Trophoblast cell (in vitro differentiated cells and primary cell): Measurements from ENCODE around the gene PLAAT2.

Experiments used
- DNase-seq, 2 donors: peaks; one replicate each; pipeline ENCODE4 v3.0.0-alpha.2; 2016
- H2AFZ ChIP-seq: 2 replicates; pipeline ENCODE4 v1.6.1; 2013; ENCODE audit warnings: low read length, moderate library complexity, mild to moderate bottlenecking; ENCODE audit not compliant: insufficient read depth, poor library complexity
- H2AK5ac ChIP-seq: 2 replicates; pipeline ENCODE4 v1.6.1; 2013; ENCODE audit warnings: mild to moderate bottlenecking, low read length
- H2BK120ac ChIP-seq: 2 replicates; pipeline ENCODE4 v1.6.1; 2013; ENCODE audit warnings: low read length, mild to moderate bottlenecking, moderate library complexity; ENCODE audit not compliant: insufficient read depth, poor library complexity
- H2BK12ac ChIP-seq: 2 replicates; pipeline ENCODE4 v1.6.1; 2013; ENCODE audit warnings: mild to moderate bottlenecking, low read length, moderate library complexity
- H2BK5ac ChIP-seq: 2 replicates; pipeline ENCODE4 v1.6.1; 2013; ENCODE audit warnings: low read length, low read depth, moderate library complexity, mild to moderate bottlenecking; ENCODE audit not compliant: poor library complexity
- H3K14ac ChIP-seq: 2 replicates; pipeline ENCODE4 v1.6.1; 2013; ENCODE audit warnings: mild to moderate bottlenecking, low read length
- H3K18ac ChIP-seq: 2 replicates; pipeline ENCODE4 v1.6.1; 2013; ENCODE audit warnings: mild to moderate bottlenecking, low read length
- H3K23ac ChIP-seq: 2 replicates; pipeline ENCODE4 v1.6.1; 2013; ENCODE audit warnings: low read length
- H3K27ac ChIP-seq: 2 replicates; pipeline ENCODE4 v1.5.1; 2013; ENCODE audit warnings: low read depth, mild to moderate bottlenecking, inconsistent platforms, low read length, moderate library complexity
- H3K27me3 ChIP-seq: 2 replicates; pipeline ENCODE4 v1.6.1; 2013; ENCODE audit warnings: inconsistent platforms, mild to moderate bottlenecking, low read length, moderate library complexity; ENCODE audit not compliant: insufficient read depth
- H3K36me3 ChIP-seq, 2 experiments: 1 replicate in 1 of 2; 2 replicates in 1 of 2; pipeline ENCODE4 v1.6.1; 2013; ENCODE audit warnings: low read length in 2 of 2, mild to moderate bottlenecking in 2 of 2, moderate library complexity in 1 of 2; ENCODE audit not compliant: insufficient read depth in 2 of 2, control insufficient read depth in 1 of 2
- H3K4ac ChIP-seq: 2 replicates; pipeline ENCODE4 v1.6.1; 2013; ENCODE audit warnings: low read depth, mild to moderate bottlenecking, low read length, moderate library complexity
- H3K4me1 ChIP-seq, 2 experiments: 1 replicate in 1 of 2; 2 replicates in 1 of 2; pipeline ENCODE4 v1.6.1; 2013; ENCODE audit warnings: low read length in 2 of 2, mild to moderate bottlenecking in 2 of 2, moderate library complexity in 1 of 2; ENCODE audit not compliant: insufficient read depth in 2 of 2, control insufficient read depth in 1 of 2
- H3K4me2 ChIP-seq: 2 replicates; pipeline ENCODE4 v1.6.1; 2013; ENCODE audit warnings: inconsistent platforms, mild to moderate bottlenecking, low read length, moderate library complexity
- H3K4me3 ChIP-seq: 2 replicates; pipeline ENCODE4 v1.5.1; 2013; ENCODE audit warnings: mild to moderate bottlenecking, low read depth, low read length, inconsistent platforms
- H3K79me1 ChIP-seq: one replicate; pipeline ENCODE4 v1.6.1; 2013; ENCODE audit warnings: low read length
- H3K79me2 ChIP-seq: 2 replicates; pipeline ENCODE4 v1.6.1; 2013; ENCODE audit warnings: low read length, mild to moderate bottlenecking; ENCODE audit not compliant: control insufficient read depth, insufficient read depth, poor library complexity
- H3K9ac ChIP-seq: 2 replicates; pipeline ENCODE4 v1.6.1; 2013; ENCODE audit warnings: mild to moderate bottlenecking, low read length
- H3K9me3 ChIP-seq: 2 replicates; pipeline ENCODE4 v1.6.1; 2013; ENCODE audit warnings: low read depth, mild to moderate bottlenecking, control low read depth, inconsistent platforms, low read length; ENCODE audit not compliant: insufficient read depth
- H4K12ac ChIP-seq: 2 replicates; pipeline ENCODE4 v1.6.1; 2013; ENCODE audit warnings: low read depth, mild to moderate bottlenecking, low read length, moderate library complexity
- H4K8ac ChIP-seq: 2 replicates; pipeline ENCODE4 v1.6.1; 2013; ENCODE audit warnings: low read depth, mild to moderate bottlenecking, low read length, moderate library complexity
- H4K91ac ChIP-seq: one replicate; pipeline ENCODE4 v1.6.1; 2013; ENCODE audit warnings: low read depth, mild to moderate bottlenecking, low read length, moderate library complexity
- WGBS: extraction: QIAGEN DNeasy Blood & Tissue Kit; methylation state at CpG from one replicate; pipeline ENCODE4 v1.1.7; 2013; ENCODE audit warnings: missing lambda C conversion rate; ENCODE audit not compliant: insufficient read length, insufficient coverage; ENCODE audit errors: extremely low coverage; 5-methylcytosine and 5-hydroxymethylcytosine counted together

Gene PLAAT2

DNA sequence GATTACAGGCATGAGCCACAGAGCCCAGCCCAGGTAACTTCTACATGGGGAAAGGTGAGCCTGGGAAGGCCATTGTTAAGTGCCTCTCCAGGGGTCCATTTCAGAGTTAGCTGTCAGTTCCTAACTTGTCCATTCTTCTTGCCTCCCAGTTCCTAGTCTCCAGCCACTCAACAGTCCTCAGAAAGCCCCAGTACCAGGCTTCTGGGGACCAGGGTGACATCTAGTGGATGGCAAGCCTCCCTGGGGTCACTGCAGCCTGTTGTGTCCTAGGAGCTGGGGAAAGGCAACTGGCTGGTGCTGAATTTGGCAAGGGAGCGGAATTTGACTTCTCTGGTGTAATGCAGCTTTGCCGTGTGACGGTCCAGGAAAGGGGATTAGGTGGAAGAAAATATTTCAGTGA, 55.2 kb downstream of the PLAAT2 start:
- H3K4me3 ChIP-seq: no peak overlapping the region
- H4K8ac ChIP-seq: no peak overlapping the region
- no peak overlapping the region for H2BK120ac ChIP-seq
- H2BK5ac ChIP-seq: no peak overlapping the region
- no peak overlapping the region for H4K12ac ChIP-seq
- peaks cover 4% of the 10 kb centered on the region for H3K79me1 ChIP-seq
- H3K9ac ChIP-seq: no peak overlapping the region
- H3K4me2 ChIP-seq: no peak overlapping the region
- H3K14ac ChIP-seq: no peak overlapping the region
- H3K27ac ChIP-seq: no peak overlapping the region
- no peaks in the 10 kb centered on the region for H3K36me3 ChIP-seq
- no peak overlapping the region for H3K18ac ChIP-seq
- WGBS: no CpG with 5 or more reads among the region's 3 CpGs
- no peak overlapping the region for H4K91ac ChIP-seq
- H3K27me3 ChIP-seq: no peaks in the 10 kb centered on the region
- no peak overlapping the region for H2AK5ac ChIP-seq
- peaks cover 2% of the 10 kb centered on the region for H3K9me3 ChIP-seq
- no peak overlapping the region for H2AFZ ChIP-seq
- H3K4me1 ChIP-seq: peaks cover 9 to 16% of the 10 kb centered on the region in 2 experiments
- H3K4ac ChIP-seq: no peak overlapping the region
- H3K23ac ChIP-seq: no peak overlapping the region
- no peak overlapping the region for H2BK12ac ChIP-seq
- peaks cover 1% of the 10 kb centered on the region for H3K79me2 ChIP-seq
- DNase-seq: no peak

DNA sequence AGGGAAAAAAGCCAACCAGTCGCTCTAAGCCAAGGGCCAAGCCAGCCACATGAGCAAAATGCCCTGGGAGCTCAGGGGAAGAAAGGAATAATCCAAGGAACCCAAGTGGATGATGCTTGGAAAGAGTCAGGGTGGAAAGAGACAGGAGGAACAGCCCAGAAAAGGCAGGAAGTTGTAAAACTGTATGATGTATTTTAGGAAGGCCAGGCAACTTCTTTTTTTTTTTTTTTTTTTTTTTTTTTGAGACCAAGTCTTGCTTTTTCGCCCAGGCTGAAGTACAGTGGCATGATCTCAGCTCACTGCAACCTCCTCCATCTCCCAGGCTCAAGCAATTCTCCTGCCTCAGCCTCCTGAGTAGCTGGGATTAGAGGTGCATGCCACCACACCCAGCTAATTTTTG, 55.7 kb downstream of the PLAAT2 start:
- Histone ChIP-seq H2BK120ac (no peak overlapping the region), H3K4me2 (no peak overlapping the region), H3K4me1 (peaks cover 9 to 16% of the 10 kb centered on the region in 2 experiments), H3K27ac (no peak overlapping the region), H3K27me3 (no peaks in the 10 kb centered on the region), H3K9me3 (peaks cover 2% of the 10 kb centered on the region), H3K79me2 (peaks cover 1% of the 10 kb centered on the region), H2BK12ac (no peak overlapping the region), H4K8ac (no peak overlapping the region), H4K91ac (peak overlapping the region; percentile 1), H3K79me1 (peaks cover 4% of the 10 kb centered on the region), H4K12ac (no peak overlapping the region), H3K9ac (no peak overlapping the region), H3K23ac (no peak overlapping the region), H3K4me3 (no peak overlapping the region), H3K36me3 (no peaks in the 10 kb centered on the region), H2AK5ac (no peak overlapping the region), H3K18ac (no peak overlapping the region), H3K4ac (no peak overlapping the region), H2BK5ac (no peak overlapping the region), H2AFZ (no peak overlapping the region), H3K14ac (no peak overlapping the region)
- no peak for DNase-seq
- WGBS: no CpG with 5 or more reads among the region's 2 CpGs

DNA sequence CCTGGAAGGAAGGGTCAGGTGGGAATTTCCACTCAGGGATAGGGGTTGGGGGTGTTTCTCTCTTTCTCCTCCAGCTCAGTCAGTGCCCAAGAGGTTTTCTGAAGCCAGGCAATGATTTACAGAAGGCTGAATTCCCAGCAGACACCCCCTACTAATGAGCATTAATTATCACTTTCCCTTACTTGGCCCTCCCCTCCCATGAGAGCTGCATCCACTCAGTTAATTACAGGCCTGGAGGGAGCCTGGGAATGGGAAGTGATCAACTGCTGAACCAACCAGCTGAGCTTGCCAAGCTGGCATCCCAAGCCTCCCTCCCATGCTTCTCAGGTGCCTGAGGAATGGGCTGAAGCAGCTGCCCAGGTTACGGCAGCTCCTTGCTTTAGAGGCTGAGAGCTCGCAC, 56.3 kb downstream of the PLAAT2 start:
- H3K4ac ChIP-seq: no peak overlapping the region
- H3K27me3 ChIP-seq: no peaks in the 10 kb centered on the region
- H4K8ac ChIP-seq: no peak overlapping the region
- H2BK5ac ChIP-seq: no peak overlapping the region
- H2BK120ac ChIP-seq: no peak overlapping the region
- H3K27ac ChIP-seq: no peak overlapping the region
- H3K36me3 ChIP-seq: no peaks in the 10 kb centered on the region
- H3K23ac ChIP-seq: no peak overlapping the region
- H3K4me2 ChIP-seq: no peak overlapping the region
- peak overlapping the region; percentile 21 for H4K91ac ChIP-seq
- no peak overlapping the region for H2AK5ac ChIP-seq
- H2BK12ac ChIP-seq: no peak overlapping the region
- H3K9ac ChIP-seq: no peak overlapping the region
- no peak overlapping the region for H4K12ac ChIP-seq
- DNase-seq: no peak
- no CpG with 5 or more reads among the region's 2 CpGs for WGBS
- peaks cover 9 to 16% of the 10 kb centered on the region in 2 experiments for H3K4me1 ChIP-seq
- H3K18ac ChIP-seq: no peak overlapping the region
- H3K79me1 ChIP-seq: peaks cover 4% of the 10 kb centered on the region
- no peak overlapping the region for H3K4me3 ChIP-seq
- peaks cover 1% of the 10 kb centered on the region for H3K79me2 ChIP-seq
- peaks cover 2% of the 10 kb centered on the region for H3K9me3 ChIP-seq
- H3K14ac ChIP-seq: no peak overlapping the region
- no peak overlapping the region for H2AFZ ChIP-seq

DNA sequence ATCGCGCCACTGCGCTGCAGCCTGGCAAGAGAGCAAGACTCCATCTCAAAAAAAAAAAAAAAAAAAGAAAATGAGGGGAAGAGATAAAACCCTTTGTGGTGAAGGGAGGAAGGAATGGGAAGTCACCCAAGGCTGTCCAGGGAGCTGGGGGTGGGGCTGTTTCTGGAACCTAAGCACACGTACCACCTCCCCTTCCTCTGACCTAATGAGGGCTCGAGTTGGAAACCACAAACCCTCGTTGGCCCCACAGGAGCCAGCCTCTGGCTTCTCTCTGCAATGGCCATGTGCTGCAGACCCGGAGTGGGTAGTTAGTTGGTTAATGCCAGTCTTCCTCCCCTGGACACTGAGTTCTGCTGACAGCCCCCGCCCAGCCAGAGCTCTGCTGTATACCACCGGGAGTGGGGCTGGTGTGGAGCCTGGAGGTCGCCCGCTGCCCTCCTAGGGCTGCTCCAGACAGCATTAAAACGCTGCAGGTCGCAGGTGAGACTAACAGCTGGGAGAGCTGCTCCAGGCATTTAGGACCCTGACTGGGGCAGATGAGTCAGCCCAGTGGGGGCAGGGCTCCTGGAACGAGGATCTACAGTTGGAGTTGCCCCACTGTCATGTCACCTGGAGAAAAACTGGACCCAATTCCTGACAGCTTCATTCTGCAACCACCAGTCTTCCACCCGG, 57.2 kb downstream of the PLAAT2 start, which contains the start of gene LGALS12:
LGALS12 (plus strand) TSS at position 228 of the 672 bp plus-strand sequence; CDS start at position 603, 375 bp downstream.
- H4K8ac ChIP-seq: no peak within 1 kb of the TSS
- H2BK5ac ChIP-seq: peak within 1 kb of the TSS; percentile 16
- peak within 1 kb of the TSS; percentile 45 for H4K91ac ChIP-seq
- H3K4me3 ChIP-seq: no peak within 1 kb of the TSS
- no peak within 1 kb of the TSS for H3K18ac ChIP-seq
- WGBS: no CpG with 5 or more reads among the region's 15 CpGs
- peaks cover 2% of the 10 kb centered on the region for H3K9me3 ChIP-seq
- peak within 1 kb of the TSS; percentile 13 for H2BK120ac ChIP-seq
- no peak for DNase-seq
- no peaks in the 10 kb centered on the region for H3K36me3 ChIP-seq
- H3K14ac ChIP-seq: no peak within 1 kb of the TSS
- H3K4me1 ChIP-seq: peaks cover 9 to 16% of the 10 kb centered on the region in 2 experiments
- no peak within 1 kb of the TSS for H3K4me2 ChIP-seq
- H3K79me2 ChIP-seq: peaks cover 1% of the 10 kb centered on the region
- H3K4ac ChIP-seq: no peak within 1 kb of the TSS
- H3K79me1 ChIP-seq: peaks cover 4% of the 10 kb centered on the region
- peak within 1 kb of the TSS; percentile 33 for H2AK5ac ChIP-seq
- no peak within 1 kb of the TSS for H4K12ac ChIP-seq
- H2BK12ac ChIP-seq: no peak within 1 kb of the TSS
- no peak within 1 kb of the TSS for H3K23ac ChIP-seq
- no peak within 1 kb of the TSS for H2AFZ ChIP-seq
- no peaks in the 10 kb centered on the region for H3K27me3 ChIP-seq
- H3K9ac ChIP-seq: no peak within 1 kb of the TSS
- H3K27ac ChIP-seq: no peak within 1 kb of the TSS
